HepG2 (cell line): ENCODE data around the gene ALX4. TPM values are rescaled to one million over a fixed set of nuclear protein-coding genes. Genes with fewer than 3 reads are reported as not detected.

Experiments used
- ATAC-seq: fragments of 200-7000 bp; cut with Tn5 transposase; 3 replicates; pipeline ENCODE4 v1.9.1; 2020; ENCODE audit warnings: mild to moderate bottlenecking, moderate library complexity
- BruUV-seq: library from RNA; stranded (reverse); fragments of 400-500 nt; replicated peaks from 2 replicates; lab custom pipeline; 2021; lab: Mats Ljungman, UMichigan
- CTCF ChIA-PET: fragments of 300-600 bp; formaldehyde crosslinking; extraction: SDS; loops from one replicate; lab custom pipeline; 2021; ENCODE audit warnings: low total read pairs, inconsistent platforms, low intra/inter-chr PET ratio; lab: Yijun Ruan, JAX
- POLR2A ChIA-PET: fragments of 350-600 bp; sonication (Branson Sonifier 250); formaldehyde crosslinking; loops from one replicate; lab custom pipeline; 2020; ENCODE audit warnings: antibody characterized with exemption, inconsistent platforms; lab: Yijun Ruan, JAX
- DNase-seq: peaks from one replicate; pipeline ENCODE4 v3.0.0-alpha.2; 2015; ENCODE audit warnings: low spot score
- FAIRE-seq: peaks from 3 replicates; lab custom pipeline; 2011; peaks lifted over from hg19 to GRCh38; lab: Jason Lieb, UNC
- H2AFZ ChIP-seq: one replicate; pipeline ENCODE4 v1.6.1; 2011; ENCODE audit warnings: low read length, inconsistent platforms
- H3K27ac ChIP-seq: fragments of 300-600 bp; 3 replicates; pipeline ENCODE4 v1.8.0; 2011; ENCODE audit warnings: mixed run types, mild to moderate bottlenecking, mixed read lengths, low read length, inconsistent platforms; ENCODE audit not compliant: insufficient read depth; ENCODE audit errors: extremely low read length
- H3K27me3 ChIP-seq, 2 experiments: fragments of 200-600 bp in 1 of 2; 2 replicates in 1 of 2; 3 replicates in 1 of 2; pipeline versions ENCODE4 v1.6.0 to v1.8.0; 2011; ENCODE audit warnings: low read length in 2 of 2, mild to moderate bottlenecking in 2 of 2, moderate library complexity in 2 of 2, inconsistent platforms in 1 of 2; ENCODE audit not compliant: insufficient read depth in 2 of 2, control insufficient read depth in 1 of 2
- H3K36me3 ChIP-seq, 2 experiments: fragments of 200-600 bp in 1 of 2; replicated peaks in 1 of 2; 2 replicates in 1 of 2; 3 replicates in 1 of 2; pipeline versions ENCODE4 v1.5.1 to v1.8.0; 2011; ENCODE audit warnings: low read length in 2 of 2, inconsistent platforms in 1 of 2; ENCODE audit not compliant: insufficient read depth in 2 of 2, control insufficient read depth in 1 of 2
- H3K4me1 ChIP-seq: 2 replicates; pipeline ENCODE4 v1.5.1; 2012; ENCODE audit warnings: low read length, inconsistent platforms; ENCODE audit not compliant: insufficient read depth
- H3K4me2 ChIP-seq: 2 replicates; pipeline ENCODE4 v1.6.0; 2011; ENCODE audit warnings: low read depth, low read length, inconsistent platforms
- H3K4me3 ChIP-seq, 3 experiments: fragments of 200-600 bp in 1 of 3; sonication (generic), shearing (Covaris generic) in 1 of 3; replicated peaks in 1 of 3; 2 replicates each; pipeline ENCODE4 v1.5.1; 2011 to 2016; ENCODE audit warnings: low read length in 3 of 3, inconsistent platforms in 2 of 3, low read depth in 2 of 3, mild to moderate bottlenecking in 2 of 3, control low read depth in 1 of 3, mixed read lengths in 1 of 3; ENCODE audit not compliant: insufficient read depth in 1 of 3
- H3K79me2 ChIP-seq: one replicate; pipeline ENCODE4 v1.6.1; 2011; ENCODE audit warnings: low read length, inconsistent platforms; ENCODE audit not compliant: insufficient read depth
- H3K9ac ChIP-seq: 2 replicates; pipeline ENCODE4 v1.6.0; 2011; ENCODE audit warnings: mild to moderate bottlenecking, low read depth, low read length, inconsistent platforms; ENCODE audit not compliant: insufficient read depth
- H3K9me3 ChIP-seq: 2 replicates; pipeline ENCODE4 v1.5.1; 2012; ENCODE audit warnings: mild to moderate bottlenecking, low read length
- H4K20me1 ChIP-seq: 2 replicates; pipeline ENCODE4 v1.6.0; 2011; ENCODE audit warnings: inconsistent platforms, mild to moderate bottlenecking, low read length, moderate library complexity; ENCODE audit not compliant: insufficient read depth
- AGO1 ChIP-seq: fragments of 200-400 bp; formaldehyde crosslinking; IDR thresholded peaks from 2 replicates; pipeline ENCODE4 v1.6.1; 2017; ENCODE audit warnings: mild to moderate bottlenecking, low read depth, low read length, moderate library complexity; ENCODE audit not compliant: poor library complexity, severe bottlenecking
- PHF8 ChIP-seq: sonication (generic); formaldehyde crosslinking; IDR thresholded peaks from 2 replicates; pipeline ENCODE4 v1.5.0; 2020; ENCODE audit warnings: missing genetic modification reagents
- POLR2AphosphoS5 ChIP-seq: IDR thresholded peaks from 2 replicates; pipeline ENCODE4 v1.6.1; 2012; ENCODE audit warnings: low read depth, low read length
- SRF ChIP-seq: IDR thresholded peaks from 2 replicates; pipeline ENCODE4 v1.6.1; 2011; ENCODE audit warnings: mild to moderate bottlenecking, low read depth, low read length, moderate library complexity
- ZFAT ChIP-seq: sonication (generic); formaldehyde crosslinking; conservative IDR thresholded peaks from 2 replicates; pipeline ENCODE4 v1.8.1; 2023; ENCODE audit warnings: missing genetic modification reagents, inconsistent platforms
- ZNF354B ChIP-seq: sonication (generic); formaldehyde crosslinking; IDR thresholded peaks from 2 replicates; pipeline ENCODE4 v1.8.0; 2022; ENCODE audit warnings: mild to moderate bottlenecking, missing genetic modification reagents
- ZNF780A ChIP-seq: sonication (generic); formaldehyde crosslinking; IDR thresholded peaks from 2 replicates; pipeline ENCODE4 v1.8.0; 2022; ENCODE audit warnings: mild to moderate bottlenecking, missing genetic modification reagents, moderate library complexity
- WGBS: methylation state at CpG from one replicate; pipeline ENCODE4 v1.1.6; 2017; ENCODE audit warnings: low lambda C conversion rate; 5-methylcytosine and 5-hydroxymethylcytosine counted together
- in situ Hi-C: cut with HindIII; loops from 2 replicates; pipeline ENCODE4 v1.10.0; 2017; ENCODE audit warnings: low pct_unique_long_range_greater_than_20kb; ENCODE audit not compliant: extremely low pct_ligation_motif_present
- intact Hi-C: fragments of 100-400 bp; cut with micrococcal nuclease; formaldehyde crosslinking; loops from one replicate; pipeline ENCODE4 v1.10.0; 2022; ENCODE audit not compliant: unreplicated experiment
- polyA plus RNA-seq, 8 experiments: library from polyadenylated mRNA; depleted of rRNA in 3 of 8; stranded (reverse) in 7 of 8; unstranded in 1 of 8; fragments of >200 nt; fragmentation: Illumina TruSeq in 4 of 8; extraction: Trizol in 4 of 8; gene quantifications; 2 replicates each; pipeline versions ENCODE4 v1.2.1 to v1.2.3, GENCODE V29; 2011 to 2016; ENCODE audit warnings: low read depth in 4 of 8, missing spikeins in 1 of 8, mixed read lengths in 1 of 8; ENCODE audit not compliant: insufficient read depth in 1 of 8
- total RNA-seq, 5 experiments: library from RNA; depleted of rRNA; stranded (reverse); fragments of >200 nt; fragmentation: Illumina TruSeq; extraction: Trizol; gene quantifications; 2 replicates each; pipeline ENCODE4 v1.2.3, GENCODE V29; 2016; ENCODE audit warnings: low read depth in 1 of 5
- TF ChIP-seq, protein P1 (sequence below): sonication (generic); formaldehyde crosslinking; IDR thresholded peaks from 2 replicates; pipeline ENCODE4 v1.5.0; 2020; ENCODE audit warnings: missing genetic modification reagents
- TF ChIP-seq, protein P2 (sequence below): sonication (generic); formaldehyde crosslinking; IDR thresholded peaks from 2 replicates; pipeline ENCODE4 v1.8.1; 2023; ENCODE audit warnings: missing genetic modification reagents, mild to moderate bottlenecking, borderline replicate concordance
- TF ChIP-seq, protein P3 (sequence below): sonication (generic); formaldehyde crosslinking; IDR thresholded peaks from 2 replicates; pipeline ENCODE4 v1.4.0; 2020; ENCODE audit warnings: missing genetic modification reagents; ENCODE audit errors: not compliant biosample characterization

The ALX4 gene
- total and polyA plus RNA-seq, 2 of the 13 experiments (the other 11 are each of a cell fraction or from before 2014, with no cell fraction given): not detected

DNA sequence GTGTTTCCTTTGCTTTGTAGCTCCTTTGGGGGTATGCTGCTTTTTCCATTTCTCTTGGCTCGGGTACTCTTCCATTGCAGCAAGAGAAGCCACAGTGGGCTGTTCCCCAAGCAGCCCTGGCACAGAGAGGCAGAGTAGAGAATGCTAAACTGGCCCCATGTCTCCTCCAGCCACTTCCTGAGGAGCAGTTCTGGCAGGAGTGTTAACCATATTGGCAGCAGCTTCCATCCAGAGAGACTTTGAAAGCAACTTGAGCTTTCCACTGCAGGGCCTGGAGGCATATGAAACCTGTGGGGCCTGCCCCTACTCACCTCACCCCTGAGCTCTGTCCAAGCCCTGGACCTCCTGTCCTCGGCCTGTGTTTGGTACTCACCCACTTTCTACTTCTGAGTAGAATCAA, 61.8 kb downstream of the ALX4 start:
- Histone ChIP-seq H3K9me3 (no peaks in the 10 kb centered on the region), H3K4me1 (peaks cover 15% of the 10 kb centered on the region), H3K79me2 (no peaks in the 10 kb centered on the region), H2AFZ (no peak overlapping the region), H3K27me3 (no peaks in the 10 kb centered on the region), H3K4me3 (no peak overlapping the region), H3K36me3 (no peaks in the 10 kb centered on the region), H3K27ac (no peak overlapping the region), H4K20me1 (no peaks in the 10 kb centered on the region), H3K4me2 (no peak overlapping the region), H3K9ac (no peak overlapping the region)
- ChIA-PET POLR2A (no interaction called here), CTCF (no interaction called here)
- DNase-seq (no peak), FAIRE-seq (no peak), ATAC-seq (no peak)
- 86% methylated on average over 2 of the region's 2 CpGs for WGBS
- in situ Hi-C loops: no loop called here
- BruUV-seq: no TSS peak
- intact Hi-C loops: no loop called here
- TF ChIP-seq, protein P1, sequence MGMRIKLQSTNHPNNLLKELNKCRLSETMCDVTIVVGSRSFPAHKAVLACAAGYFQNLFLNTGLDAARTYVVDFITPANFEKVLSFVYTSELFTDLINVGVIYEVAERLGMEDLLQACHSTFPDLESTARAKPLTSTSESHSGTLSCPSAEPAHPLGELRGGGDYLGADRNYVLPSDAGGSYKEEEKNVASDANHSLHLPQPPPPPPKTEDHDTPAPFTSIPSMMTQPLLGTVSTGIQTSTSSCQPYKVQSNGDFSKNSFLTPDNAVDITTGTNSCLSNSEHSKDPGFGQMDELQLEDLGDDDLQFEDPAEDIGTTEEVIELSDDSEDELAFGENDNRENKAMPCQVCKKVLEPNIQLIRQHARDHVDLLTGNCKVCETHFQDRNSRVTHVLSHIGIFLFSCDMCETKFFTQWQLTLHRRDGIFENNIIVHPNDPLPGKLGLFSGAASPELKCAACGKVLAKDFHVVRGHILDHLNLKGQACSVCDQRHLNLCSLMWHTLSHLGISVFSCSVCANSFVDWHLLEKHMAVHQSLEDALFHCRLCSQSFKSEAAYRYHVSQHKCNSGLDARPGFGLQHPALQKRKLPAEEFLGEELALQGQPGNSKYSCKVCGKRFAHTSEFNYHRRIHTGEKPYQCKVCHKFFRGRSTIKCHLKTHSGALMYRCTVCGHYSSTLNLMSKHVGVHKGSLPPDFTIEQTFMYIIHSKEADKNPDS (CRISPR knock-in tag): no peak
- TF ChIP-seq ZNF354B (no peak), AGO1 (no peak)
- TF ChIP-seq, protein P2, sequence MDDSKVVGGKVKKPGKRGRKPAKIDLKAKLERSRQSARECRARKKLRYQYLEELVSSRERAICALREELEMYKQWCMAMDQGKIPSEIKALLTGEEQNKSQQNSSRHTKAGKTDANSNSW (CRISPR knock-in tag): no peak

DNA sequence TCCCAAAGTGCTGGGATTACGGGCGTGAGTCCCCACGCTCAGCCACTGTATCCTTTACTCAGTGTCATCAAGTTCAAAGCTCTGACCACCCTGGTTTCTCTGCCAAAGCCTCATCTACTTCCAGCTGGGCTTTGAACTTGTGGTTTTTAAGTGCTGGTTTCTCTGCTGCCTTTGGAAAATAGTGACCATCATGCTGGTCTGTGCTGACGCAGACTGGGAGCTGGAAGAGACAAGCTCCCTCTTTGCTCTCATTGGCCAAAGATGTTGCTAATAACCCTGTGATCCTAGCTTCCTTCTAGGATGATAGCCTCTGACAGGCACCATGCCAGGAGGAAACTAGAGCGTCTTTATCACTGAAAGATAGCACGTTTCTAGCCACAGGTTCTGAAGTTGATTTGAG, 62.4 kb downstream of the ALX4 start:
- Histone ChIP-seq H3K4me2 (no peak overlapping the region), H3K9me3 (no peaks in the 10 kb centered on the region), H3K27ac (no peak overlapping the region), H3K9ac (no peak overlapping the region), H2AFZ (no peak overlapping the region), H3K79me2 (no peaks in the 10 kb centered on the region), H3K36me3 (no peaks in the 10 kb centered on the region), H4K20me1 (no peaks in the 10 kb centered on the region), H3K27me3 (no peaks in the 10 kb centered on the region), H3K4me3 (no peak overlapping the region), H3K4me1 (peaks cover 21% of the 10 kb centered on the region)
- BruUV-seq: no TSS peak
- WGBS: 97% methylated on average over 5 of the region's 6 CpGs
- ChIA-PET CTCF (no interaction called here), POLR2A (no interaction called here)
- in situ Hi-C loops (no loop called here), intact Hi-C loops (no loop called here)
- FAIRE-seq (no peak), DNase-seq (no peak), ATAC-seq (no peak)
- no peak for TF ChIP-seq PHF8 (CRISPR knock-in tag)
- TF ChIP-seq ZFAT (CRISPR knock-in tag): no peak
- no peak for TF ChIP-seq POLR2AphosphoS5
- TF ChIP-seq SRF: no peak
- TF ChIP-seq ZNF780A (CRISPR knock-in tag): no peak
- TF ChIP-seq, protein P3, sequence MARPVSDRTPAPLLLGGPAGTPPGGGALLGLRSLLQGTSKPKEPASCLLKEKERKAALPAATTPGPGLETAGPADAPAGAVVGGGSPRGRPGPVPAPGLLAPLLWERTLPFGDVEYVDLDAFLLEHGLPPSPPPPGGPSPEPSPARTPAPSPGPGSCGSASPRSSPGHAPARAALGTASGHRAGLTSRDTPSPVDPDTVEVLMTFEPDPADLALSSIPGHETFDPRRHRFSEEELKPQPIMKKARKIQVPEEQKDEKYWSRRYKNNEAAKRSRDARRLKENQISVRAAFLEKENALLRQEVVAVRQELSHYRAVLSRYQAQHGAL: no peak
